ENCODE results near the gene HLA-DMB. TPM values are rescaled to one million over a fixed set of nuclear protein-coding genes. Genes with fewer than 3 reads are reported as not detected.

The HLA-DMB gene
- total RNA-seq, 4 donors from 2014 or later, result 8.0 to 17.2 (median 11.0) TPM

DNA sequence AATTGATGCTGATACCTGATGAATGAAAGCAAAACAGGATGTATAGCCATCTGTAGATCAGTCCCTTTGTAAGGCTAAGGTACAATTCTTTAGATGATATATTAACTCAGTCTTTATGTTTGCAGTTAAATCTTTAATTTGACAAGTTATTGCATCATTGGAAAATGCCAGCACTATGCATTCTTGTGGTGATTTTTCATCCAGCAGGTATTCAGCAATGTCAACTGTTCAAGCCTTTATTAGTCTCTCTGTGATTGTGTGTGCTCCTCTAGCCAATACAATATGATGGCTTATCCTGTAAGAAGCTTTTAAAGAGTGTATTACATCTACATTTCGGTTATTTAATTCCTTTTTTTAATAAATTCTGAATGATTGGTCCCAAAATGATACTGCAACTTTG is 34.3 kb downstream of the HLA-DMB start:
- TF ChIP-seq POLR2A (IDR thresholded peaks at IDR 0.05; ENCODE audit: low read depth), result no peak
- Histone ChIP-seq H3K27ac (replicated peaks in 1 of 4) (no peak overlapping the region), H3K36me3 (no peaks in the 10 kb centered on the region), H3K9me3 (no peaks in the 10 kb centered on the region), H3K4me1 (no peaks in the 10 kb centered on the region), H3K4me3 (no peak overlapping the region), H3K27me3 (no peaks in the 10 kb centered on the region)
- no peak for DNase-seq (ENCODE audit: extremely low spot score)
- intact Hi-C loops (cut with DNase I), result no loop called here
- 71% methylated on average over 1 of the region's 1 CpG for WGBS

- no peak overlapping the region for H3K27ac ChIP-seq (replicated peaks in 1 of 4)
- no peaks in the 10 kb centered on the region for H3K4me1 ChIP-seq
- intact Hi-C loops (cut with DNase I), result no loop called here
- H3K9me3 ChIP-seq, result no peaks in the 10 kb centered on the region
- TF ChIP-seq POLR2AphosphoS5 (IDR thresholded peaks at IDR 0.05), result no peak
- TF ChIP-seq POLR2A (IDR thresholded peaks at IDR 0.05; ENCODE audit: low read depth), result no peak
- no peak for TF ChIP-seq CTCF (IDR thresholded peaks at IDR 0.05)
- TF ChIP-seq EP300 (IDR thresholded peaks at IDR 0.05), result no peak
- 51% methylated on average over 2 of the region's 2 CpGs for WGBS
- no peaks in the 10 kb centered on the region for H3K27me3 ChIP-seq
- H3K36me3 ChIP-seq, result peaks cover 0 to 7% (median 0%) of the 10 kb centered on the region in 4 donors
- no peak for DNase-seq (ENCODE audit: extremely low spot score)
- H3K4me3 ChIP-seq, result no peak overlapping the region
Observed at GRCh38 chr6:32905078-32905477, 35.8 kb downstream of the HLA-DMB start.

DNA sequence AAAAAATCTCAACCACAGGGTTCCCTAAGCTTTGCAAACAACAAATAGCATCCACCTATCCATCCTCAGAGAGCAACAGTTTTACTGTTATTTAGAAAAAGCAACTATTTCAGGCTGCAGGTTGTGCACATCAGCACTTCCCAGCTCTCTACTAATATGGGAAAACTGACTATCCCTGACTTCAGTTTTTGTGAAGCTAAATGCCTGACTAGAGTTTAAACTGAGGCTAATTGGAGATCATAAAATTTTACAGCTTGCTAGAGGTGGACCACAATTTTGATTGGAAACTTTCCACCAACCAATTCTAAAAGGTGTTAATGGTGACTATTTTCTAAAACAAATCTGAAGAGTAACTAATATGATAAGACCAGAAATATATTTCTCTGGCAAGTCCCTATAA is 36.9 kb downstream of the HLA-DMB start:
- H3K9me3 ChIP-seq, result no peaks in the 10 kb centered on the region
- intact Hi-C loops (cut with DNase I), result no loop called here
- H3K27me3 ChIP-seq, result no peaks in the 10 kb centered on the region
- no peak overlapping the region for H3K4me3 ChIP-seq
- no peak overlapping the region for H3K27ac ChIP-seq (replicated peaks in 1 of 4)
- TF ChIP-seq EP300 (IDR thresholded peaks at IDR 0.05) (no peak), POLR2AphosphoS5 (IDR thresholded peaks at IDR 0.05) (no peak)
- H3K36me3 ChIP-seq, result peaks cover 0 to 7% (median 0%) of the 10 kb centered on the region in 4 donors
- H3K4me1 ChIP-seq, result no peaks in the 10 kb centered on the region
- DNase-seq (ENCODE audit: extremely low spot score), result no peak

DNA sequence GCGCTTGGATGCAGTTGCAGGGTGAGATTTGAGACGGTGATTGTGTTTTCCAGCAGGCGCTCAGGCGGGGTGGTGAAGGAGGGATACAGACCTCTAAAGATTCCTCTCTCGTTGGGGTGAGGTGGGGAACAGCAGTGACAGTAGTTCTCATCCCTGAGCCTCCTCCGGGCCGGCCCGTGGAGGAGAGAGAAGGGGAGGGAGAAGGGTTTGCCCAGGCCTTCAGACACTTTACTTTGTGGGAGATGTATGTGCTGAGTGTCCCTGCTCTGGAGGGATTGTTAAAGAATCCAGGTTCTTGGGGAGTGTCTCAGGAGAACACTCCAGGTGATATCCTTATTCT is 45.9 kb downstream of the HLA-DMB start:
- Histone ChIP-seq H3K36me3 (no peaks in the 10 kb centered on the region), H3K9me3 (no peaks in the 10 kb centered on the region), H3K27me3 (no peaks in the 10 kb centered on the region), H3K27ac (replicated peaks in 1 of 4) (peak overlapping the region; percentile 83 to 95 (median 92)), H3K4me1 (peaks cover 7 to 29% (median 17%) of the 10 kb centered on the region in 4 donors), H3K4me3 (peak overlapping the region; percentile 66 to 83 (median 76))
- intact Hi-C loops (cut with DNase I), result no loop called here
- TF ChIP-seq POLR2AphosphoS5 (IDR thresholded peaks at IDR 0.05), result no peak
- no peak for TF ChIP-seq EP300 (IDR thresholded peaks at IDR 0.05)
- TF ChIP-seq CTCF (IDR thresholded peaks at IDR 0.05), result no peak
- TF ChIP-seq POLR2A (IDR thresholded peaks at IDR 0.05; ENCODE audit: low read depth), result no peak
- 0% methylated on average over 8 of the region's 8 CpGs for WGBS
- no peak for DNase-seq (ENCODE audit: extremely low spot score)

DNA sequence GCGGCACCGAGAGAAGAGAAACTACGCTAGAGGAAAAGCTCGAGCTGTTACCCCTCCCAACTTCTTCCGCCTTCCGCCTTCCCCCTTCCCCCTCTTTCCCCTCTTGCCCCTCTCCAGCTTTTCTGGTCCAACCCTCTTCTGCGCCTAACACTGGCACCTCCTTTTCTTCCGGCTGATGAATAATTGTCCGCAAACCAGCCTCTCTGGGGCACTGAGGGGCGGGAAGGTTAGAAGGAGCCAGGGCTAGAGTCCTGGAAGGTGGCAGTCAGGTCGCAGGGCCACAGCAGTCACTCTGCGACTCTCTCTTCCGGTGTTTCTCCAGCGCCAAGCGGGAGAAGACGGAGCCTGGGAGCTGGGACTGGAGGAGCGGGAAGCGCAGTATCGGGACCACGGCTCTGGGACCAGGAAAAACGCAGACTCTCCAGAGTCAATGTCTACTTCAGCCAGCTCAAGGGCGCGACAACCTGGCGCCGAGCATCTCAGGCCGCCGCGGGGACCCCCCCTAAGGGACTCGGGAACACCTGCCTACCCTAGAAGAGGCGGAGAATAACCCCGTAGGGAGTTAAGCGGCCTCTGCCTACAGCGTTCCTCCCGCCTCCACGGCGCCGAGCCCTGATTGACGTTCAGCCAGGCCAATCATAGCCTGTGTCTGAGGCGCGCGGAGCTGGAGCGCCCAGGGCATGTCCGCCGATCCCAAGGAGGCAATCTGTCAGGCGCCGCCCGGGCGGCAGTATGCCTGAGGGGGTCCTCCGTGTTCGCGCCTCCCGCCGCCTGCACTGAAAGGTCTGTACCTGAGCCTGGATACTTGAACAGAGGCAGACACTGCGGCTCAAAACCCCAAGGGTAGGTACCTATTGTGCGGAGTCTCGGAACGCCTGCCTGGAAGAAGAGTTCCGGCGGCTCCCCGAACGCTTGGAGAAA is 46.5 kb downstream of the HLA-DMB start:
- peak; percentile 98 for DNase-seq (ENCODE audit: extremely low spot score)
- Histone ChIP-seq H3K27ac (replicated peaks in 1 of 4) (peak overlapping the region; percentile 83 to 95 (median 92)), H3K36me3 (no peaks in the 10 kb centered on the region), H3K4me1 (peaks cover 7 to 29% (median 17%) of the 10 kb centered on the region in 4 donors), H3K9me3 (no peaks in the 10 kb centered on the region), H3K4me3 (peak overlapping the region; percentile 66 to 83 (median 76)), H3K27me3 (no peaks in the 10 kb centered on the region)
- intact Hi-C loops (cut with DNase I), result no loop called here
- WGBS, result under 1% methylated on average over 34 of the region's 61 CpGs
- TF ChIP-seq POLR2AphosphoS5 (IDR thresholded peaks at IDR 0.05) (peak; percentile 87 to 92), CTCF (IDR thresholded peaks at IDR 0.05) (no peak), POLR2A (IDR thresholded peaks at IDR 0.05; ENCODE audit: low read depth) (peak; percentile 16), EP300 (IDR thresholded peaks at IDR 0.05) (no peak)

Data from esophagus muscularis mucosa (tissue), 4 donors.